ENCODE measurements around the gene ASZ1. TPM values are rescaled to one million over a fixed set of nuclear protein-coding genes. Genes with fewer than 3 reads are reported as not detected.
"Not testable (repeated sequence)": the region's sequence is repeated elsewhere in the genome, so short reads cannot be mapped to it uniquely, and the experiment has no call there.

Gene ASZ1, protein sequence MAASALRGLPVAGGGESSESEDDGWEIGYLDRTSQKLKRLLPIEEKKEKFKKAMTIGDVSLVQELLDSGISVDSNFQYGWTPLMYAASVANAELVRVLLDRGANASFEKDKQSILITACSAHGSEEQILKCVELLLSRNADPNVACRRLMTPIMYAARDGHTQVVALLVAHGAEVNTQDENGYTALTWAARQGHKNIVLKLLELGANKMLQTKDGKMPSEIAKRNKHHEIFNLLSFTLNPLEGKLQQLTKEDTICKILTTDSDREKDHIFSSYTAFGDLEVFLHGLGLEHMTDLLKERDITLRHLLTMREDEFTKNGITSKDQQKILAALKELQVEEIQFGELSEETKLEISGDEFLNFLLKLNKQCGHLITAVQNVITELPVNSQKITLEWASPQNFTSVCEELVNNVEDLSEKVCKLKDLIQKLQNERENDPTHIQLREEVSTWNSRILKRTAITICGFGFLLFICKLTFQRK
- 0.14 TPM in 1 of 2 replicates, not detected in the other for total RNA-seq (2014; rRNA removed; shearing (Covaris generic))

DNA sequence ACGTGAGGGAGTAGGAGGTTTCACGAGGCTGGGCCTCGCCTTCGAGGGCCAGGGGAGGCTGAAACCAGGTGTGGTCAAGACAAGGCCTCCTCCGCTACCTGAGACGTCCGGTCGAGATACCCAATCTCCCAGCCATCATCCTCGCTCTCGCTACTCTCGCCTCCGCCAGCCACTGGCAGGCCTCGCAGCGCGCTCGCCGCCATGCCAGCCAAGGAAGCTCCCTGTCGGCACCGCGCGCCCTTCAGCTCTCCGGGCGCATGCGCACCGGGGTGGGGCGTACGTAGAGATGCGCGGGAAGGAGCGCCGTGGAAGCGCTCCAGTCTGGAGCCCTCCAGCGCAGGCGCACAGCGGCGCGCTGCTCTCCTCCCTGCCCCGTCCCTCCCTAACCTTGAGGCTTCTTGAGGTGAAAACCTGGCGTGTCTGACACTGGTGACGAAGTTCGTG lies at the start of gene ASZ1:
Gene ASZ1 (minus strand): TSS at position 236 of the 444 bp plus-strand sequence. CDS start 33 bp downstream, at position 203.
- no peak for DNase-seq (ENCODE audit: low spot score)

DNA sequence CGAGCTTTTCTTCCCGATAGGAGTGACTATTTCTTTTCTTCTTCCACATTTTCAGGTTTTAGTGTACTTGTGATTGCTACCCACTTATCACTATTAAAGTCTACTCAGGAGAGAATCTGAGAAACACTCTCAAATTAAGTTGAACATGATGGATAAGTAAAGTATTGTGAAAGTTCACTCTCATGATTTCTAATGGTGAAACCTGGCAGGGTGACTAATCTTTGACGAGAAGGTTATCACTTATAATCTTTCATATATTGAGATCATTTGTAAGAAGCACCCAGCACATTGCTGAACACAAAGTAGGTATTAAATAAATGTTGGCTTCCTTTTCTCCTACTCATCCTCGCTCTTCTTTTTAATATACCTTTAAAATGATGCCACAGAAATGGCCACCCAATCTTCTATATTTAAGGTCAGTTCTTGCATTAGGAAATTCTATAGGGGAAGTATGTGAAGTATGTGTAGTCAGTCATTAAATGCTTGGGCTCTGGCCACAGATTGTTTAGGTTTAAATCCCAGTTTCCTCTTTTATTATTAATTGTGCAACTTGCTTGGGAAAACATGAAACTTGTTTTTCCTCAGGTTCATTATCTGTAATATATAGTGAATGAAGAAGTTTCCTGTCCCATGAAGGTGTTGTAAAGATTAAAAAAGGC lies 49.4 kb upstream of the ASZ1 start:
- no peak for DNase-seq (ENCODE audit: low spot score)

DNA sequence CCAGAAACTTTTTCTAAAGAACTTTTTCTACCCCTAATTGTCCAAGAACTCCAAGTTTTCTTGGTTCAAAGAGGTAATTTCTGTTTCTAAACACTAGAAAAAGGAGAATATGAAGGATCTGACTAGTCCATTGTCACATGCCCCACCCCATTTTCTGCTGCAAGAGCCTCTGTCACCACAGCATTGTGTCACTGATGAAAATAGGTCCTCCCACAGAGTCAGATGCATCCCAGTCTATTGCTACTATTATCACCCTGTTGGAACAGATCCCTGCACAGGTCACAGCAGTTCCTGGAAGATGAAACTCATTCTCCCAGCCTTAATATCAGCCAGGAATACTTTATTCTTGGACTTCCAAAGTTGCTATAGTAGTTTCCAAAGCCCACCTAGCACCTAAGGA lies 45.0 kb upstream of the ASZ1 start:
- DNase-seq (ENCODE audit: low spot score): no peak

DNA sequence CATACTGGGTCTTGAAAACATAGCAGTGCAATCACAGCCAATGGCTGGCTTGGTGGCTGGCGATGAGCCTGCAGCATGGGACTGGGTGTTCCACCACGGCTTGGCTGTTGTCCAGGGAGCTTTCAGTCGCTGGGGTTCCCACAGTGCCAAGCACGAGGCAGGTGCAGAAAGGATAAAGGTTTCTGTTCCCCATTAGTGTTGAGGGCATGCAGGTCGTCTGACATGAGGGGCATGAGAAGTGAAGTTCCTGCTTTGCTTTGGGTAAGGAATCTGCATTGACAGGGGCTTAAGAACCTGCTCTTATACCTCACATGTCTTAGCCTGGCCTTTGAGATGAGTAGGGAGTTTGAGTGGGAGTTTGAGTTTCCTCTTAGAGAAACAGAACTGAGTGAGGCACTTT lies 43.5 kb upstream of the ASZ1 start:
- no peak for DNase-seq (ENCODE audit: low spot score)

DNA sequence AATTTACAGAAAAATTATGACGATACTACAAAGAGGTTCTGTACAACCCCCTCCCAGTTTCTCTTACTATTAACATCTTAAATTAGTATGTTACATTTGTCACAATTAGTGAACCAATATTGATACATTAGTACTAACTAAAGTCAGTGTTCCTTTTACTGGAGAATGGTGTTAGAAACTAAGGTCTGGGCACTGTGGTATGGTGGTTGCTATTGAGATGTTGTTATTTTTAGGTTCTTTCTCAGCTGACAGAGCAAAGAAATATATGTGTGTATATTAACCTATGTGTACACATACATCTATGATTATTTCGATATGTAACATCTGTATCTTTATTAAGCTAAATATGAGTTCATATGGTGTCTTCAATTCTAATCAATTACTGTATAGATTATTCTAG lies 40.9 kb upstream of the ASZ1 start:
- DNase-seq (ENCODE audit: low spot score): no peak

DNA sequence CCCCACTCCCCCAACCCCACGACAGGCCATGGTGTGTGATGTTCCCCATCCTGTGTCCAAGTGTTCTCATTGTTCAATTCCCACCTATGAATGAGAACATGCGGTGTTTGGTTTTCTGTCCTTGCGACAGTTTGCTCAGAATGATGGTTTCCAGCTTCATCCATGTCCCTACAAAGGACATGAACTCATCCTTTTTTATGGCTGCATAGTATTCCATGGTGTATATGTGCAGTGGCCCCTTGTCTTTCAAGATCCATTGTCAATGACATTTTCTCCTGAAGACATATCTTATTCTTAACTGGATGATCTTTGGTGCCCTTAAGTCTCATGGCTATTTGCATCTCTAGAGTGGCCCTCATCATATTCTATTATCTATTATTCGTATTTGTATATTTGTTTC lies 33.5 kb upstream of the ASZ1 start:
- DNase-seq (ENCODE audit: low spot score): not testable (repeated sequence)

DNA sequence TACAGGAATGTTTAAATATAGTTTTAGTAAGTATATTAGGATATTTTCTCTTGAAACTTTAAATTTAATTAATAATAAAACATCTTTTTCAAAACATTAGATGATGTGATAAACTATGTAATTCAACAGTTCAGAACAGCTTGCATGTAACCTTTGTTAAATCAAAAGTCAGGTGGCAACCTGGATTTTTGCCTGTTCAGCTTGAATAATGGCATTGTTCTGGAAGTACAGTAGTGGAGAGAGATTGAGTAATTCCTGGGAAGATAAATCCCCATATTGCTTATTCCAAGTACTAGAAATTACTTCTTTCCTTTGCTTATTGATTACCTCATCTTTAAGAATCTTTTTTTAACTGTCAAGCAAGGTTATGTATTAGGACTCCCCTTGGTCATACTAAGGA lies 32.4 kb upstream of the ASZ1 start:
- no peak for DNase-seq (ENCODE audit: low spot score)

DNA sequence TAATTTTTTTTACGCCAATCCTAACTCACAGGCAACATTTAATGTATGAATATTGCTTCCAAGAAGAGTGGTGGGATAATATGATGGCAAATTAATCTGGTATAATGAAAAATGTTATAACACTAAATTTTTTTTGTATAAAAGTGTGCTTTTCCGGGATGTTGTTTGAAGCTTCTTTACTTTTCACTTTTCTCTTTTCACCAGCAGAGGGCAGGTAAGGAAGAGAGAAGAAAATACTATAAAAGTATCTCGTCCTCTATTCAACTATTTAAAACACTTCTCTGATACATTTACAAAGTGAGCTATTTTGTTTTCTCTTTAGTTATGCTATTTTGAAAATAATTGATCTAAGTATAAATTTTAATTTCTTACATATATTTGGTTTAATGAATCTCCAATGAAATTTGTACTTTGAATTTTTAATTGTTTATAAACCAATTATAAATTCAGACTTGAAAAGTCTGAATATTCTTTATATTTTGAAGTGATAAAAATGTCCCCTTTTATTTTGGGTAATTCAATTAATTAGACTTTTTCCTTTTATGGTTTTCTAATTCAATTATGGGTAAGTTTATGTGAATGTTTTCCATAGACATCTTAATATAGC lies 31.8 kb upstream of the ASZ1 start:
- DNase-seq (ENCODE audit: low spot score): peak; percentile 29

DNA sequence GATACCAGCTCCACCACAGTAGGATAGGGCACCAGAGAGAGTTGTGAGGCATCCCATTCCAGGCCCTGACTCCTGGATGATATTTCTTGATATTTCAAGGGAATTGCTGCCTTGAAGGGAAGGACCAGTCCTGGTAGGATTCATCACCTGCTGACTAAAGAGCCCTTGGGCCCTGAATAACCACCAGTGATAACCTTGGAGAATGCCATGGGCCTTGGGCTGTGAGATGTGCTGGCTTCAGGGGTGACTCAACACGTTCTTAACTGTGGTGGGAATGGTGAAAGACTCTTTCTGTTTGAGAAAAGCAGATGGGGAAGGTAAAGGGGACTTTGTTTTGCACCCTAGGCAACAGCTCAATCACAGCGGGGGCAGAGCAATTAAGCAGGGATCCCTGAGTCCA lies 21.4 kb upstream of the ASZ1 start:
- DNase-seq (ENCODE audit: low spot score): no peak

DNA sequence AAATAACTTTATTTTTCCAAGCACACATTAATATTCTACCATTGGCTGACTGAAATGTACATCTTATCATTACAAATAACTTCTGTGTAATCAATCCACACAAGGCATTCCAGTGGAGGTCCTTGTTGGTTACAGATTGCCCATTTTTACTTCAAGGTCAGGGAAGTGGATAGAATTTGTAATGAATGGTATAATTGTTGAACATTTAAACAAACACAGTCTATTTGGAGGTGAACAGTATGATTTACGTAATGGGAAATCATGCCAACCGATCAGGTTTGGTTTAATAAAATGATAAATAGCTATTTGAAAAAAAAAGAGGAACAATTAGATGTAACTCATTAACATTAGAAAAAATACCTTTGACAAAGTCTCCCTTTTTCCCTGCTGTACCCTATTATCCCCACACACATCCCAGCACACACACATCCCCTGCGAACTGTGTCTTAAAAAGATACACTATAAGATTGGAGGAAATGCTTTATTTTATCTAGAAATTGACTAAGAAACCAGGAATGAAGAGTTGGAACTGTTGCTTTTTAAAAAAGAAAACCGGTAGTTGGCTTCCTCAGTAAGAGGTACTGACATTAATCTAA lies 19.0 kb upstream of the ASZ1 start:
- DNase-seq (ENCODE audit: low spot score): no peak

DNA sequence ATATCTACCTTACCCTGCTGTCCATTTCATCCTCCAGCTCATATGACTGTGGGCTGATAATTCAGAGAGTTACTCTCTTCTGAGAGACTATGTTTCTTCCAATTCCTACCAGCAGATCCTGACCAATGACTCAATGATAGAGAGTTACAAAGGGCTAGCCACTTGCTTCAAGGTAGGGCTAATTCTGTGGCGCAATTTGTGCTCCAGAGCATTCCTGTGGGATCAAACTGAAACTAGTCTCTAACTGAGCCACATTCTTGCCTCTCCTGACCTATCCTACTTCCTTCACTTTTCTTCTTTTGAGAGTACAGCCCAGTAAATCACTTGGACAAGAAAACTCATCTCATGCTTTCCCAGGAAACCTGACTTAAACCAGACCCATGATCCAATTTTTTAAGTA lies 17.9 kb upstream of the ASZ1 start:
- no peak for DNase-seq (ENCODE audit: low spot score)

DNA sequence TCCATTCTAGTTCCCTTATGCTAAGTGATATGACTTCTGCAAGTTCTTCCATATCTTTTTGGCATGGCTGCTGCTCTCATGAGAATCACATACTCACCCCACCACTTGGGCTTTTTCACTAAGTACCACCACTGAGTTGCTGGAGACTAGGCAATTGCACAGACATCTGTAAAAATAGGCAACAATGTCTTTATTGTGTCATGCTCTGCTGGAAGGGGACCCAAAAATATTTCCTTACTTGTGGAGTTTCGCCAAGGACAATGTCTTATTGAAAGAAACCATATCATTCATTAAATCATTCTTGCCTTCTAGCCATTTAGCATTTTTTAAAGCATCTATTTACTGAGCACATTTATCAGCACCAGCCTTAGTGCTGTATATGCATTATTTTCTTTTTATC lies 17.4 kb upstream of the ASZ1 start:
- DNase-seq (ENCODE audit: low spot score): no peak

DNA sequence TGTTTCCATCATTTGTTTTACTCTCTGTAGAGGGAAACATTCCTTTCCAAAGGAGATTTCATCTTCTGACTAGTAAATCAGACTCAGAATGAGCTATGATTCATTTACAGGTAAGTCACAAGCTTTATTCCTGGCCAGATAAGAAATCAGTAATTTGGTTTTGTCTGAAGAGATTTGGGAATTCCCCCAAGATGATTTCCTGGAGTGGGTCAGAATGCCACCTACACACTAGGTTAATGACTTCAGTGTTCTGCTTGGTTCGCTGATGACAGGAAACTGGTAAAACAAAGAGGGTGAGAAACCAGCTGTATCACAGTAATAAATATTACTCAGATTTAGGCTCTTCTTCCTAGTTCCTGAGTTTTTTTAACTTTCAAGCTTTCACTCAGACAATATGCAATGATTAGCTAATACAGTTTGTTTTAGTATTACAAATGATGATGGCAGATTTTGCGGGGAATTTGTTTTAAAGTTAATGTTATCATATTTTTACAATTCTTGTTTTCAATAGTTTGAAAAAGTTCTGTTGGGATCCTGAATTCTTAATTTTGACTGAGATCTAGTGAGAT lies 8.3 kb upstream of the ASZ1 start:
- no peak for DNase-seq (ENCODE audit: low spot score)

DNA sequence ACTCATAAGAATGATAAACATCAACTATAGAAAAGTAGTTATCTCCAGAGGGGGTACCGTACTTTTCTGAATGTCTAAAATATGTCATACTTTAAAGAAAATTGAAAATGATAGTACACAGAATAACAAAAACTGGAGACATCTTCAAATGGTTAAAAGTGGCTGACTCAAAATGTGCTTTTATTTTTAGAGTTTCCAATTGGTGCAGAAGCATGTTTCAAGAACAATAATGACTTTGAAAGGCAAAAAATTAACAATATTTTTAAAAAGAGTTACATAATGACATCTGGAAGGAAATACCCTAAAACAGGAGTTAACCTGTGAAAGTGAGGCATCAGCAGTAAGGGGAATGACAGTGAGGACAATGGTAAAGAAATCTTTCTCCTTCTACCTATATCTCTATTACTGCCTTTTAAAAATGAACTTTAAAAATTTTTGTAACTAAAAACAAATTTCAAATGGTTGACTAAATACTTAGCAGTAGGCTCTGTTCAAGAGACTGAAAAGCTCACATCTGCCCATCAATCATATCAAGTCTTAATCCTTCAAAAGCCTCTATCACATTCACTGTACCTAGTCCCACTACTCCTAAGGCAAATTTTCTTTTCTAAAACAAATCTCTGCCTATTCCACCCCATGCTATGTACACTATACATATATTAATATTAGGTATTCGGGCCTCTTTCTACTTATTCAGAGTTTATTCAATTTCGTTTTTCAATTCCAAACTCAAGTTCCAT lies 3.0 kb downstream of the ASZ1 start:
- no peak for DNase-seq (ENCODE audit: low spot score)

DNA sequence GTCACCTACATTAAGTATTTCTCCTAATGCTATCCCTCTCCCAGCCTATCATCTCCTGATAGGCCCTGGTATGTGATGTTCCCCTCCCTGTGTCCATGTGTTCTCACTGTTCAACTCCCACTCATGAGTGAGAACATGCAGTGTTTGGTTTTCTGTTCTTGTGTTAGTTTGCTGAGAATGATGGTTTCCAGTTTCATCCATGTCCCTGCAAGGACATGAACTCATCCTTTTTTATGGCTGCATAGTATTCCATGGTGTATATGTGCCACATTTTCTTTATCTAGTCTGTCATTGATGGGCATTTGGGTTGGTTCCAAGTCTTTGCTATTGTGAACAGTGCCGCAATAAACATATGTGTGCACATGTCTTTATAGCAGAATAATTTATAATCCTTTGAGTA lies 12.7 kb downstream of the ASZ1 start:
- not testable (repeated sequence) for DNase-seq (ENCODE audit: low spot score)

DNA sequence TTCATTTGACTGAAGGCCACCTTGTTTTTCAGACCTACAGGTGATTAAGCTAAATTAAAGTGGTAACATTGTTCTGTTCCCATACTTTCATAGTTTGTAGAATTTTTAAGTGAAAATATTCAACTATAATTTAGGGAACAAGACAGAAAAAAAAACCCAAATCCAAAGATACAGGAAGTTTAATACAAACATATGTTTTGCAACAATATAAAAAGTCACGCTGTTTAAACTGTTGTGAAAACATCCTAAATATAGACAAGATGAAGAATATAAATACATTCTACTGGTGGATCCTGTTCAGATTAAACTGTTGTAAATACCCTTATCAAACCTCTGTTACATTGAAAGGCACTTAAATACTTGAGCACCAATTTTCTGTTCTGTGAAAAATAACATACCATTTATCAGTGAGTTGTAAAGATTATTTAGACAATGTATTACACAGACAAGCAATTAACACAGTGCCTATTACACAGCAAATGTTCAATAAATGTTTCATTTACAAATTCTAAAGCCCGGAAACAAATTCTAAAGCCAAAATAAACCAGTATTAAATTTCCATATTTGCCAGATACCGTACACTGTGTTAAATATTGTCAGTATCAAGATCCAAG lies 14.2 kb downstream of the ASZ1 start:
- DNase-seq (ENCODE audit: low spot score): no peak

DNA sequence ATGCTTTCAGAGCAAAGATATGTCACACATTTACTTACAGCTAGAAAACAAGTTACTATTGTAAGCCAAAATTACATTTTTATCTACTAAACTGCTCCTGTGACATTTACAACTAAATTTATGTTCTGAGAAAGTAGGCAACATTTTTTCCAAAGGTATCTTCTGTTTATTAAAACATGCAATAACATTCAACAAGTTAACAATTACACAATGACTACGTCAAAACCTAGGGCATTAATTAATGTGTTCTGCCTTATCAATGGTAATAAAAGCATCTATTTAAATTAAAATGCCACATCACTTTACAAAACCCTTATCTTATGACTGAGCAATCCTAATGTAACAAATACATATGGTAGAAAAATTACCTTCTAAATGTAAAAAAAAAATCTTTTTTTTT lies 14.9 kb downstream of the ASZ1 start:
- DNase-seq (ENCODE audit: low spot score): no peak

DNA sequence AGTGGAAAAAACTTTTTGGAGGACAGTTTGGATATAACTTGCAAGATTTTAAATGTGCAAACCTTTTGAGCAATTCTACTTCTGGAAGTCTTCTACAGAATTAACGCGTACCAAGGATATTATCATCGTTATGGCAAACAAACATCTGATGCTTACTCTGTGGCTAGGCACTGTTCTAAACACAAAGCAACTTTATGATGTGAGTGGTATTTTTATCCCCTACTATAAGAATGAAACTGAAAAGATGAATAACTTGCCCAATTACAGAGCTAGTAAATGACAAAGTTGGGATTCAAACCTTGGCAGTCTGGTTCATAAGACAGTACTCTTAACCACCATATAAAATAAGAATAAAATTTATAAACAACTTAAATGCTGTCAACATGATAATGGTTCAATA lies 15.8 kb downstream of the ASZ1 start:
- no peak for DNase-seq (ENCODE audit: low spot score)

DNA sequence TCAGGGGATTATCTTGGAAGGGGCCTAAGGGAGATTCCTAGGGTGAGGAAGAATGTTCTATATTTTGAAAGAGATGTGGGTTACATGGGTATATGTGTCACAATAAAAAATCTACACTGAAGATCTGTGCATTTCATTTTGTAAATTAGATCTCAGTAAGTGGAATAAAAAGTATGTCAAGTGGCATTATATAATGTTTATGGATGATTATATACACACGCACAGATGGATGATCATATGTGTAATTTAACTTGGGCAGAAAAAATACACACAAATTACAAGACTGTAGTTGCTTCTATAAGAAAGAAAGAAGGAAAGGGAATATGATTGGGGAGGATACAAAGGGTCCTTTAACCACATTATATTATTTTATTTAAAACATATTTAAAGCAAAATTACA lies 18.5 kb downstream of the ASZ1 start:
- DNase-seq (ENCODE audit: low spot score): no peak

DNA sequence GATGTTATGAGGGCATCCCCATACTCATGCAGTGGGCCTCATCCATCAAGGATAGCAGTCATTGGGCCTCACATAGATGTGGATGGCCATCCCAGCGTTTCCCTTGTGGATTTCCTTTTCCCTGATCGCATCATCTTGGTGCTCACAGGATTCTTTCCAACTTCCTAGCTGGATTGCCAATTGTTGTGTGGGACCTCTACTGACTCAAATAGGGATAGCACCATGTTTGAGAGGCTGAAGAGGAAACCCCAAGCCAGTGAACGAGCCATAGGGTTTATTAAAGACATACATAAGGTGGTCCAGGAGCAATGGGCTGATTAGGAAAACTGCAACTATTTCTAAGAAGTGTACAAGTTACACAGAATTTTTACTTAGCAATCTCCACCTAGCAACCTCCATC lies 21.8 kb downstream of the ASZ1 start:
- DNase-seq (ENCODE audit: low spot score): peak; percentile 16

DNA sequence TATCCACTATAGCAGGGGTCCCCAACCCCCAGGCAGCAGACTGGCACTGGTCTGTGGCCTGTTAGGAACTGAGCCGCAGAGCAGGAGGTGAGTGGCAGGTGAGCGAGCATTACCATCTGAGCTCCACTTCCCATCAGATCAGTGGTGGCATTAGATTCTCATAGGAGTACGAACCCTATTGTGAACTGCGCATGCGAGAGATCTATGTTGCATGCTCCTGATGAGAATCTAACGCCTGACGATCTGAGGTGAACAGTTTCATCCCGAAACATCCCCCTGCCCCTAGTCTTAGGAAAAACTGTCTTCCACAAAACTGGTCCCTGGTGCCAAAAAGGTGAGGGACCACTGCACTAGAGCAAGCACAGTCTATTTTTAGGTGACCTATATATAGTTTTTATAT lies 23.6 kb downstream of the ASZ1 start:
- DNase-seq (ENCODE audit: low spot score): no peak
